Umbilical cord (tissue), 2 donors: Measurements from ENCODE around the gene WWOX. TPM values are rescaled to one million over a fixed set of nuclear protein-coding genes. Genes with fewer than 3 reads are reported as not detected.

Experiments used
- DNase-seq: peaks from one replicate; pipeline ENCODE4 v3.0.0-alpha.2; 2015; ENCODE audit warnings: low spot score
- total RNA-seq: library from RNA; depleted of rRNA; stranded (reverse); fragments of >200 nt; gene quantifications from one replicate; pipeline ENCODE4 v1.2.3, GENCODE V29; 2014; ENCODE audit warnings: low replicate concordance; ENCODE audit not compliant: insufficient read depth

The WWOX gene
- total RNA-seq, 1 donor from 2014 or later = 54.4 TPM

GRCh38 chr16:78931678-78932077 lies 832.2 kb downstream of the WWOX start:
- no peak for DNase-seq

GRCh38 chr16:78932355-78932943 lies 833.0 kb downstream of the WWOX start:
- DNase-seq = peak; percentile 15

GRCh38 chr16:78936060-78936459 lies 836.6 kb downstream of the WWOX start:
- no peak for DNase-seq

- no peak for DNase-seq
These were observed 840.1 kb downstream of the WWOX start for GRCh38 chr16:78939597-78939996.

- no peak for DNase-seq
These were observed 843.3 kb downstream of the WWOX start for GRCh38 chr16:78942625-78943245.

GRCh38 chr16:78945336-78945735 lies 845.9 kb downstream of the WWOX start:
- no peak for DNase-seq

GRCh38 chr16:78946556-78946955 lies 847.1 kb downstream of the WWOX start:
- DNase-seq = peak; percentile 17

- DNase-seq = no peak
These were observed 851.3 kb downstream of the WWOX start for GRCh38 chr16:78950768-78951167.

GRCh38 chr16:78952630-78953029 lies 853.2 kb downstream of the WWOX start:
- DNase-seq = no peak

GRCh38 chr16:78953526-78953925 lies 854.1 kb downstream of the WWOX start:
- no peak for DNase-seq

GRCh38 chr16:78955206-78955605 lies 855.8 kb downstream of the WWOX start:
- DNase-seq = no peak

- DNase-seq = peak; percentile 31
These were observed 857.4 kb downstream of the WWOX start for GRCh38 chr16:78956859-78957258.

- peak; percentile 51 for DNase-seq
These were observed 858.1 kb downstream of the WWOX start for GRCh38 chr16:78957317-78958100.

- DNase-seq = no peak
These were observed 862.0 kb downstream of the WWOX start for GRCh38 chr16:78961464-78961863.

GRCh38 chr16:78962457-78962929 lies 863.0 kb downstream of the WWOX start:
- DNase-seq = no peak

GRCh38 chr16:78967948-78968347 lies 868.5 kb downstream of the WWOX start:
- DNase-seq = no peak

GRCh38 chr16:78969721-78970120 lies 870.3 kb downstream of the WWOX start:
- DNase-seq = no peak

- DNase-seq = no peak
These were observed 871.2 kb downstream of the WWOX start for GRCh38 chr16:78970650-78971049.

GRCh38 chr16:78972006-78972405 lies 872.6 kb downstream of the WWOX start:
- no peak for DNase-seq

- no peak for DNase-seq
These were observed 873.5 kb downstream of the WWOX start for GRCh38 chr16:78972986-78973385.

GRCh38 chr16:78976212-78976611 lies 876.8 kb downstream of the WWOX start:
- no peak for DNase-seq

GRCh38 chr16:78980825-78981224 lies 881.4 kb downstream of the WWOX start:
- DNase-seq = no peak
